Measurements from ENCODE around the gene CRYL1. TPM values are rescaled to one million over a fixed set of nuclear protein-coding genes. Genes with fewer than 3 reads are reported as not detected.

The CRYL1 gene
- total and polyA plus RNA-seq, 9 of the 15 experiments (the other 6 are each of a cell fraction or from before 2014, with no cell fraction given): 1.0 to 6.9 (median 2.4) TPM

- TF ChIP-seq MGA (IDR thresholded peaks at IDR 0.05) (no peak), ZNF165 (CRISPR knock-in tag; IDR thresholded peaks at IDR 0.05; ENCODE audit: borderline replicate concordance) (no peak), CREB1 (IDR thresholded peaks at IDR 0.05) (no peak), CREB1 (CRISPR knock-in tag; IDR thresholded peaks at IDR 0.05) (no peak), ZNF277 (CRISPR knock-in tag; IDR thresholded peaks at IDR 0.05; ENCODE audit: borderline replicate concordance) (no peak)
Observed at GRCh38 chr13:20438801-20439200, 86.9 kb downstream of the CRYL1 start (continued).

Measured in K562 (cell line).